Keratinocyte (primary cell): ENCODE measurements around the gene COMMD3. TPM values are rescaled to one million over a fixed set of nuclear protein-coding genes. Genes with fewer than 3 reads are reported as not detected.

Source experiments
- DNase-seq: peaks from one replicate; pipeline ENCODE4 v3.0.0-alpha.2; 2011; ENCODE audit warnings: low read depth, missing footprints, low spot score
- FAIRE-seq: peaks from 2 replicates; lab custom pipeline; 2011; peaks lifted over from hg19 to GRCh38; lab: Jason Lieb, UNC
- H2AFZ ChIP-seq: 2 replicates; pipeline ENCODE4 v1.6.0; 2012; ENCODE audit warnings: low read length, control low read depth, inconsistent platforms; ENCODE audit not compliant: control insufficient read depth
- H3K27ac ChIP-seq: 2 replicates; pipeline ENCODE4 v1.5.1; 2011; ENCODE audit warnings: low read length; ENCODE audit not compliant: control insufficient read depth, insufficient read depth
- H3K27me3 ChIP-seq: 3 replicates; pipeline ENCODE4 v1.6.0; 2011; ENCODE audit warnings: low read length; ENCODE audit not compliant: control insufficient read depth, insufficient read depth; ENCODE audit errors: extremely low read depth
- H3K36me3 ChIP-seq, 2 experiments: 2 replicates in 1 of 2; 3 replicates in 1 of 2; pipeline ENCODE4 v1.5.1; 2011; ENCODE audit warnings: low read length in 2 of 2, mild to moderate bottlenecking in 1 of 2; ENCODE audit not compliant: control insufficient read depth in 2 of 2, insufficient read depth in 2 of 2; ENCODE audit errors: extremely low read depth in 1 of 2
- H3K4me1 ChIP-seq: 3 replicates; pipeline ENCODE4 v1.5.1; 2011; ENCODE audit warnings: low read length; ENCODE audit not compliant: control insufficient read depth, insufficient read depth; ENCODE audit errors: extremely low read depth
- H3K4me2 ChIP-seq: 3 replicates; pipeline ENCODE4 v1.6.0; 2011; ENCODE audit warnings: low read depth, low read length; ENCODE audit not compliant: control insufficient read depth, insufficient read depth; ENCODE audit errors: extremely low read depth
- H3K4me3 ChIP-seq, 3 experiments: fragments of 200-600 bp in 1 of 3; sonication (generic) in 1 of 3; 2 replicates in 2 of 3; 3 replicates in 1 of 3; pipeline ENCODE4 v1.5.1; 2011 to 2016; ENCODE audit warnings: low read length in 3 of 3, mild to moderate bottlenecking in 3 of 3, control low read depth in 2 of 3, inconsistent platforms in 1 of 3, low read depth in 1 of 3, mixed read lengths in 1 of 3, mixed run types in 1 of 3, moderate library complexity in 1 of 3; ENCODE audit not compliant: control insufficient read depth in 2 of 3, insufficient read depth in 2 of 3; ENCODE audit errors: extremely low read depth in 1 of 3
- H3K79me2 ChIP-seq: 2 replicates; pipeline ENCODE4 v1.6.0; 2012; ENCODE audit warnings: low read length; ENCODE audit not compliant: control insufficient read depth, insufficient read depth
- H3K9ac ChIP-seq: 3 replicates; pipeline ENCODE4 v1.6.0; 2011; ENCODE audit warnings: low read length; ENCODE audit not compliant: control insufficient read depth, insufficient read depth; ENCODE audit errors: extremely low read depth
- H3K9me1 ChIP-seq: 3 replicates; pipeline ENCODE4 v1.6.0; 2011; ENCODE audit warnings: low read length; ENCODE audit not compliant: control insufficient read depth, insufficient read depth; ENCODE audit errors: extremely low read depth
- H3K9me3 ChIP-seq: 2 replicates; pipeline ENCODE4 v1.5.1; 2012; ENCODE audit warnings: low read depth, low read length; ENCODE audit not compliant: control insufficient read depth
- H4K20me1 ChIP-seq: 3 replicates; pipeline ENCODE4 v1.6.0; 2011; ENCODE audit warnings: low read length; ENCODE audit not compliant: control insufficient read depth, insufficient read depth; ENCODE audit errors: extremely low read depth
- EZH2 ChIP-seq: IDR thresholded peaks from one replicate; pipeline ENCODE4 v1.6.1; 2012; ENCODE audit warnings: inconsistent platforms, mild to moderate bottlenecking, low read length, moderate library complexity
- dilution Hi-C: fragments of 300-500 bp; cut with MboI; formaldehyde crosslinking; loops from one replicate; pipeline ENCODE4 v1.7.0; 2020; ENCODE audit warnings: low sequenced_read_pairs; ENCODE audit not compliant: extremely low pct_ligation_motif_present
- polyA plus RNA-seq, 5 experiments: library from polyadenylated mRNA; depleted of rRNA in 3 of 5; stranded (reverse) in 3 of 5; stranded (forward) in 1 of 5; unstranded in 1 of 5; fragments of >200 nt; gene quantifications; 1 replicate in 1 of 5; 2 replicates in 3 of 5; 3 replicates in 1 of 5; pipeline versions ENCODE4 v1.2.1 to v1.2.3, GENCODE V29; 2011 to 2012; ENCODE audit warnings: missing spikeins in 2 of 5, low read depth in 1 of 5, low replicate concordance in 1 of 5
- TF ChIP-seq, protein P1 (sequence below), 3 experiments: IDR thresholded peaks in 1 of 3; conservative IDR thresholded peaks in 1 of 3; optimal IDR thresholded peaks in 1 of 3; 2 replicates in 2 of 3; 3 replicates in 1 of 3; pipeline versions ENCODE3 to v1.5.1; 2011; ENCODE audit warnings: low read length in 3 of 3, mild to moderate bottlenecking in 3 of 3, moderate library complexity in 2 of 3, control low read depth in 1 of 3, inconsistent platforms in 1 of 3; ENCODE audit not compliant: insufficient read depth in 2 of 3; ENCODE audit errors: extremely low read depth in 1 of 3

COMMD3 gene
- polyA plus RNA-seq, 1 donor (not counting 4 experiments of a cell fraction or from before 2014, with no cell fraction given) = 59.5 TPM

DNA sequence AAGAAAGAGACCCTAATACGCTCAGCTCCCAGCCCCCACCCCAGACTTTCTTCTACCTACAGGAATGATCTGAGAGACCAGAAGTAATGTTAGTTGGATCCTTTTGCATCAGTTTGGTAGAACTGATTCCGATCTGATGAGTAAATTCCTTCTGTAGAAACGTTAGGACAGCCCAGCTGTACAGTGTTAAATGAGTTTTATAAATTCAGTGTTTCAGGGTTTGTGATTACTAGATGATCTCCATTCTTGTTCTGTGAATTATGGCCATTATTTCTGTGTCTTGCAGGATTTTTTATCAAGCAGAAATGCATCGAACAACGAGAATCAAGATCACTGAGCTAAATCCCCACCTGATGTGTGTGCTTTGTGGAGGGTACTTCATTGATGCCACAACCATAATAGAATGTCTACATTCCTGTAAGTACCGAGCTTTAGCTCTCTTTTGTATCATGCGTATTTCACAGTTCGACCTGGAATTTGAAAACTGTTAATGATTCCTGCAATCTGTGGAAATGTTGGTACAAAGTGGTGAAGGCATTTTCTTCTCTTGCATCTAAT lies 10.0 kb downstream of the COMMD3 start:
- Histone ChIP-seq H3K4me1 (peaks cover 24% of the 10 kb centered on the region), H3K79me2 (no peaks in the 10 kb centered on the region), H3K36me3 (peaks cover 5 to 8% of the 10 kb centered on the region in 2 experiments), H3K9me1 (no peaks in the 10 kb centered on the region), H2AFZ (peak overlapping the region; percentile 24), H3K9ac (peak overlapping the region; percentile 53), H3K4me3 (peak overlapping the region; percentile 46 to 77 (median 76)), H3K9me3 (no peaks in the 10 kb centered on the region), H3K27me3 (peaks cover 14% of the 10 kb centered on the region), H3K27ac (no peak overlapping the region), H3K4me2 (peak overlapping the region; percentile 91), H4K20me1 (no peaks in the 10 kb centered on the region)
- TF ChIP-seq, protein P1, sequence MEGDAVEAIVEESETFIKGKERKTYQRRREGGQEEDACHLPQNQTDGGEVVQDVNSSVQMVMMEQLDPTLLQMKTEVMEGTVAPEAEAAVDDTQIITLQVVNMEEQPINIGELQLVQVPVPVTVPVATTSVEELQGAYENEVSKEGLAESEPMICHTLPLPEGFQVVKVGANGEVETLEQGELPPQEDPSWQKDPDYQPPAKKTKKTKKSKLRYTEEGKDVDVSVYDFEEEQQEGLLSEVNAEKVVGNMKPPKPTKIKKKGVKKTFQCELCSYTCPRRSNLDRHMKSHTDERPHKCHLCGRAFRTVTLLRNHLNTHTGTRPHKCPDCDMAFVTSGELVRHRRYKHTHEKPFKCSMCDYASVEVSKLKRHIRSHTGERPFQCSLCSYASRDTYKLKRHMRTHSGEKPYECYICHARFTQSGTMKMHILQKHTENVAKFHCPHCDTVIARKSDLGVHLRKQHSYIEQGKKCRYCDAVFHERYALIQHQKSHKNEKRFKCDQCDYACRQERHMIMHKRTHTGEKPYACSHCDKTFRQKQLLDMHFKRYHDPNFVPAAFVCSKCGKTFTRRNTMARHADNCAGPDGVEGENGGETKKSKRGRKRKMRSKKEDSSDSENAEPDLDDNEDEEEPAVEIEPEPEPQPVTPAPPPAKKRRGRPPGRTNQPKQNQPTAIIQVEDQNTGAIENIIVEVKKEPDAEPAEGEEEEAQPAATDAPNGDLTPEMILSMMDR (optimal IDR thresholded peaks at IDR 0.05 in 1 of 3, IDR thresholded peaks at IDR 0.05 in 1 of 3, conservative IDR thresholded peaks at IDR 0.05 in 1 of 3; ENCODE audit: extremely low read depth in 1 of 3, insufficient read depth in 2 of 3, low read length in 3 of 3) = no peak
- no peak for TF ChIP-seq EZH2
- FAIRE-seq (no peak), DNase-seq (no peak)
- dilution Hi-C loops = no loop called here

DNA sequence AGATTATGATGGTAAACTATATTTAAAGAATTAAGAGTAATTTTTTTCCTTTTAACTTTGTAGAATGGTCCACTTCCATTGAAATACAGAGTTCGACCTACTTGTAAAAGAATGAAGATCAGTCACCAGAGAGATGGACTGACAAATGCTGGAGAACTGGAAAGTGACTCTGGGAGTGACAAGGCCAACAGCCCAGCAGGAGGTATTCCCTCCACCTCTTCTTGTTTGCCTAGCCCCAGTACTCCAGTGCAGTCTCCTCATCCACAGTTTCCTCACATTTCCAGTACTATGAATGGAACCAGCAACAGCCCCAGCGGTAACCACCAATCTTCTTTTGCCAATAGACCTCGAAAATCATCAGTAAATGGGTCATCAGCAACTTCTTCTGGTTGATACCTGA lies 13.0 kb downstream of the COMMD3 start:
- no peak for DNase-seq
- H3K36me3 ChIP-seq = peaks cover 5 to 8% of the 10 kb centered on the region in 2 experiments
- H3K4me3 ChIP-seq = no peak overlapping the region
- no peak overlapping the region for H2AFZ ChIP-seq
- no peaks in the 10 kb centered on the region for H3K9me1 ChIP-seq
- H3K9ac ChIP-seq = no peak overlapping the region
- dilution Hi-C loops = no loop called here
- no peak overlapping the region for H3K27ac ChIP-seq
- H4K20me1 ChIP-seq = no peaks in the 10 kb centered on the region
- H3K79me2 ChIP-seq = no peaks in the 10 kb centered on the region
- no peak for FAIRE-seq
- TF ChIP-seq, protein P1 (optimal IDR thresholded peaks at IDR 0.05 in 1 of 3, IDR thresholded peaks at IDR 0.05 in 1 of 3, conservative IDR thresholded peaks at IDR 0.05 in 1 of 3; ENCODE audit: extremely low read depth in 1 of 3, insufficient read depth in 2 of 3, low read length in 3 of 3) = no peak
- TF ChIP-seq EZH2 = no peak
- H3K9me3 ChIP-seq = no peaks in the 10 kb centered on the region
- peaks cover 5% of the 10 kb centered on the region for H3K27me3 ChIP-seq
- H3K4me1 ChIP-seq = peaks cover 17% of the 10 kb centered on the region
- H3K4me2 ChIP-seq = no peak overlapping the region
